SK-N-SH (cell line): ENCODE measurements around the gene RFX3. TPM values are rescaled to one million over a fixed set of nuclear protein-coding genes. Genes with fewer than 3 reads are reported as not detected.

Source experiments
- CTCF ChIA-PET: fragments of 300-600, 350-600 bp; formaldehyde crosslinking; extraction: SDS; loops from one replicate; lab custom pipeline; 2021; lab: Yijun Ruan, JAX
- POLR2A ChIA-PET: fragments of 350-600 bp; sonication (Branson Sonifier 250); formaldehyde crosslinking; extraction: SDS; loops from one replicate; lab custom pipeline; 2020; ENCODE audit warnings: antibody characterized with exemption, inconsistent platforms; lab: Yijun Ruan, JAX
- DNase-seq: peaks from one replicate; pipeline ENCODE4 v3.0.0; 2012
- H2AFZ ChIP-seq: fragments of 200-600 bp; sonication (generic); 2 replicates; pipeline ENCODE4 v1.8.1; 2016; ENCODE audit warnings: antibody characterized with exemption, mild to moderate bottlenecking, low read depth
- H3F3A ChIP-seq: fragments of 200-600 bp; sonication (generic); replicated peaks from 2 replicates; pipeline ENCODE3; 2016; ENCODE audit warnings: antibody characterized with exemption, mild to moderate bottlenecking; ENCODE audit not compliant: insufficient read depth
- H3K27ac ChIP-seq, 2 experiments: fragments of 200-500 bp in 1 of 2; fragments of 200-600 bp in 1 of 2; sonication (Bioruptor generic) in 1 of 2; sonication (generic), shearing (Covaris generic) in 1 of 2; 2 replicates each; pipeline versions ENCODE4 v1.5.1 to v1.6.1; 2014 to 2016; ENCODE audit warnings: low read depth in 2 of 2, inconsistent platforms in 1 of 2, low read length in 1 of 2, mild to moderate bottlenecking in 1 of 2, mixed read lengths in 1 of 2
- H3K27me3 ChIP-seq: fragments of 200-600 bp; sonication (generic), shearing (Covaris generic); 2 replicates; pipeline ENCODE4 v1.6.1; 2016; ENCODE audit warnings: mixed run types; ENCODE audit not compliant: insufficient read depth
- H3K36me3 ChIP-seq, 2 experiments: fragments of 200-500 bp in 1 of 2; fragments of 200-600 bp in 1 of 2; sonication (Bioruptor generic) in 1 of 2; sonication (generic) in 1 of 2; replicated peaks in 1 of 2; 2 replicates each; pipeline versions ENCODE3 to v1.5.1; 2014 to 2016; ENCODE audit warnings: low read length in 1 of 2, mild to moderate bottlenecking in 1 of 2; ENCODE audit not compliant: insufficient read depth in 2 of 2, control insufficient read depth in 1 of 2
- H3K4me1 ChIP-seq, 2 experiments: fragments of 200-500 bp in 1 of 2; fragments of 200-600 bp in 1 of 2; sonication (Bioruptor generic) in 1 of 2; sonication (generic), shearing (Covaris generic) in 1 of 2; 2 replicates each; pipeline versions ENCODE4 v1.5.1 to v1.6.1; 2014 to 2016; ENCODE audit warnings: low read depth in 1 of 2, low read length in 1 of 2, mixed run types in 1 of 2; ENCODE audit not compliant: insufficient read depth in 2 of 2, control insufficient read depth in 1 of 2
- H3K4me2 ChIP-seq: fragments of 200-600 bp; sonication (generic), shearing (Covaris generic); 2 replicates; pipeline ENCODE4 v1.6.1; 2017; ENCODE audit warnings: mixed run types
- H3K4me3 ChIP-seq, 2 experiments: fragments of 200-500 bp in 1 of 2; fragments of 200-600 bp in 1 of 2; sonication (Bioruptor generic) in 1 of 2; sonication (generic), shearing (Covaris generic) in 1 of 2; 2 replicates each; pipeline versions ENCODE4 v1.5.1 to v1.8.1; 2014 to 2016; ENCODE audit warnings: low read depth in 2 of 2, inconsistent platforms in 1 of 2, low read length in 1 of 2, mild to moderate bottlenecking in 1 of 2, mixed read lengths in 1 of 2, moderate library complexity in 1 of 2
- H3K79me2 ChIP-seq: fragments of 200-600 bp; sonication (generic); 2 replicates; pipeline ENCODE4 v1.8.1; 2017; ENCODE audit warnings: mild to moderate bottlenecking; ENCODE audit not compliant: insufficient read depth
- H3K9ac ChIP-seq: fragments of 200-600 bp; sonication (generic); 2 replicates; pipeline ENCODE4 v1.6.1; 2017; ENCODE audit warnings: mixed run types
- H3K9me2 ChIP-seq: fragments of 200-600 bp; sonication (generic); 2 replicates; pipeline ENCODE4 v1.6.1; 2017; ENCODE audit warnings: mixed run types
- H3K9me3 ChIP-seq: fragments of 200-600 bp; sonication (generic); 2 replicates; pipeline ENCODE4 v1.6.1; 2017; ENCODE audit warnings: mixed run types, mild to moderate bottlenecking, moderate library complexity
- H4K20me1 ChIP-seq: fragments of 200-600 bp; sonication (generic); 2 replicates; pipeline ENCODE4 v1.6.1; 2017; ENCODE audit warnings: mild to moderate bottlenecking, mixed run types; ENCODE audit not compliant: insufficient read depth
- CHD2 ChIP-seq: fragments of 150-350 bp; IDR thresholded peaks from 2 replicates; pipeline ENCODE4 v1.6.1; 2018; ENCODE audit warnings: low read length; ENCODE audit not compliant: partially characterized antibody
- EP300 ChIP-seq, 2 experiments: IDR thresholded peaks; 2 replicates each; pipeline versions ENCODE4 v1.4.0 to v1.6.1; 2012; ENCODE audit warnings: borderline replicate concordance in 1 of 2, low read depth in 1 of 2, low read length in 1 of 2
- FOSL2 ChIP-seq: IDR thresholded peaks from 2 replicates; pipeline ENCODE4 v1.4.0; 2012; ENCODE audit warnings: low read depth, mild to moderate bottlenecking, moderate library complexity, borderline replicate concordance
- FOXM1 ChIP-seq: IDR thresholded peaks from 2 replicates; pipeline ENCODE4 v1.4.0; 2012; ENCODE audit warnings: low read depth, mild to moderate bottlenecking
- GATA2 ChIP-seq: sonication (generic); formaldehyde crosslinking; IDR thresholded peaks from 2 replicates; pipeline ENCODE4 v1.5.0; 2020; ENCODE audit warnings: mild to moderate bottlenecking, missing genetic modification reagents
- MXI1 ChIP-seq: IDR thresholded peaks from 2 replicates; pipeline ENCODE4 v1.6.1; 2012; ENCODE audit warnings: mild to moderate bottlenecking, low read depth, low read length, improper control_type of control experiment
- RAD21 ChIP-seq: IDR thresholded peaks from 2 replicates; pipeline ENCODE4 v1.6.1; 2012; ENCODE audit warnings: mild to moderate bottlenecking, low read length
- TCF12 ChIP-seq: IDR thresholded peaks from 2 replicates; pipeline ENCODE4 v1.4.0; 2012
- WGBS: methylation state at CpG from one replicate; pipeline ENCODE4 v1.1.6; 2017; ENCODE audit warnings: low lambda C conversion rate; 5-methylcytosine and 5-hydroxymethylcytosine counted together
- polyA plus RNA-seq, 3 experiments: library from polyadenylated mRNA; depleted of rRNA; stranded (reverse); fragments of >200 nt; gene quantifications; 2 replicates each; pipeline ENCODE4 v1.2.3, GENCODE V29; 2012
- TF ChIP-seq, protein P1 (sequence below): IDR thresholded peaks from 2 replicates; pipeline ENCODE4 v1.6.1; 2012; ENCODE audit warnings: mild to moderate bottlenecking, low read depth, low read length, moderate library complexity

RFX3 gene
- polyA plus RNA-seq, 1 of the 3 experiments (the other 2 are of a cell fraction): 1.7 TPM

DNA sequence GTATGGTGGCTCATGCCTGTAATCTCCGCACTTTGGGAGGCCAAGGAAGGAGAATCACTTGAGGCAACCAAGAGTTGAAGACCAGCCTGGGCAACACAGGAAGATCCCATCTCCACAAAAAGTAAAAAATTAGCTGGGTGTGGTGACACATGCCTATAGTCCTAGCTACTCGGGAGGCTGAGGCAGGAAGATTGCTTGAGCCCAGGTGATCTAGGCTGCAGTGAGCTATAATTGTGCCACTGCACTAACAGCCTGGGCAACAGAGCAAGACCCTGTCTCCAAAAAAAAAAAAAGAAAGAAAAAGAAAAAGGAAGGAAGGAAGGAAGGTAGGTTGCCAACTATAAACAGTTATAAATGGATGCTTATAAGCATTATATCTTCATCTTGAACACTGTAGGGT lies 51.0 kb downstream of the RFX3 start (continued):
- TF ChIP-seq, protein P1, sequence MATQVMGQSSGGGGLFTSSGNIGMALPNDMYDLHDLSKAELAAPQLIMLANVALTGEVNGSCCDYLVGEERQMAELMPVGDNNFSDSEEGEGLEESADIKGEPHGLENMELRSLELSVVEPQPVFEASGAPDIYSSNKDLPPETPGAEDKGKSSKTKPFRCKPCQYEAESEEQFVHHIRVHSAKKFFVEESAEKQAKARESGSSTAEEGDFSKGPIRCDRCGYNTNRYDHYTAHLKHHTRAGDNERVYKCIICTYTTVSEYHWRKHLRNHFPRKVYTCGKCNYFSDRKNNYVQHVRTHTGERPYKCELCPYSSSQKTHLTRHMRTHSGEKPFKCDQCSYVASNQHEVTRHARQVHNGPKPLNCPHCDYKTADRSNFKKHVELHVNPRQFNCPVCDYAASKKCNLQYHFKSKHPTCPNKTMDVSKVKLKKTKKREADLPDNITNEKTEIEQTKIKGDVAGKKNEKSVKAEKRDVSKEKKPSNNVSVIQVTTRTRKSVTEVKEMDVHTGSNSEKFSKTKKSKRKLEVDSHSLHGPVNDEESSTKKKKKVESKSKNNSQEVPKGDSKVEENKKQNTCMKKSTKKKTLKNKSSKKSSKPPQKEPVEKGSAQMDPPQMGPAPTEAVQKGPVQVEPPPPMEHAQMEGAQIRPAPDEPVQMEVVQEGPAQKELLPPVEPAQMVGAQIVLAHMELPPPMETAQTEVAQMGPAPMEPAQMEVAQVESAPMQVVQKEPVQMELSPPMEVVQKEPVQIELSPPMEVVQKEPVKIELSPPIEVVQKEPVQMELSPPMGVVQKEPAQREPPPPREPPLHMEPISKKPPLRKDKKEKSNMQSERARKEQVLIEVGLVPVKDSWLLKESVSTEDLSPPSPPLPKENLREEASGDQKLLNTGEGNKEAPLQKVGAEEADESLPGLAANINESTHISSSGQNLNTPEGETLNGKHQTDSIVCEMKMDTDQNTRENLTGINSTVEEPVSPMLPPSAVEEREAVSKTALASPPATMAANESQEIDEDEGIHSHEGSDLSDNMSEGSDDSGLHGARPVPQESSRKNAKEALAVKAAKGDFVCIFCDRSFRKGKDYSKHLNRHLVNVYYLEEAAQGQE: no peak
- no peak for TF ChIP-seq TCF12

DNA sequence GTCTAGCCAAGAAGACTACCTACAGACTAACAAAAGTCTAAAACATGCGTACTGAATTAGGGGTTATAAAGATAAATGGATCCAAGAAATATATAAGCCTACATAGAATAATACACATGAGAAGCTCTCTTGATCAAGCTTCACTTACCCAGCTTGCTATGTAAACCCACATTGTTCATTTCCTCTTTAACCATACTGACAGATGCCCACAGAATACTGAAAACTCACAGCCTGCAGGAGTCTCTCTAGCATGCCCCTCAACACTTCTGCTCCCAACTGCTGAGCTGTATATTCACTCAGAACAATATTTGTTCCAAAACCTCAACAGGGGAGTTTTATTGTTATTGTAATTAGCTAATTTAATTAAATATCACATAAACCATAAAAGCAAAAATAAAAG lies 52.4 kb downstream of the RFX3 start:
- peaks cover 3% of the 10 kb centered on the region for H3F3A ChIP-seq
- peaks cover 8% of the 10 kb centered on the region; the same call in 1 of the 2 replicates for H3K9me3 ChIP-seq
- no peak overlapping the region for H3K9ac ChIP-seq
- CTCF ChIA-PET: interaction anchor here (0.6 to 1.6 kb wide), 3 partner anchors 49 to 1102 kb away, joined by 3 to 4 read pairs (median 3); no protein-coding TSS in a partner anchor
- no peaks in the 10 kb centered on the region for H3K9me2 ChIP-seq
- H3K27ac ChIP-seq: 0 out of 4 replicates have a peak overlapping the region, but pooled peaks of 1 of the 2 experiments have one; percentile 25
- TF ChIP-seq FOXM1 (no peak), RAD21 (peak; percentile 33)
- no peaks in the 10 kb centered on the region for H4K20me1 ChIP-seq
- no peaks in the 10 kb centered on the region for H3K27me3 ChIP-seq
- POLR2A ChIA-PET: no interaction called here
- WGBS: 100% methylated on average over 1 of the region's 1 CpG
- no peak overlapping the region for H3K4me2 ChIP-seq
- no peak overlapping the region for H2AFZ ChIP-seq
- peaks cover 0 to 10% of the 10 kb centered on the region in 2 experiments; a peak in 2 of 4 replicates for H3K4me1 ChIP-seq
- H3K79me2 ChIP-seq: no peaks in the 10 kb centered on the region
- no peak for DNase-seq
- peaks cover under 1 to 10% of the 10 kb centered on the region in 2 experiments for H3K36me3 ChIP-seq
- no peak overlapping the region for H3K4me3 ChIP-seq

DNA sequence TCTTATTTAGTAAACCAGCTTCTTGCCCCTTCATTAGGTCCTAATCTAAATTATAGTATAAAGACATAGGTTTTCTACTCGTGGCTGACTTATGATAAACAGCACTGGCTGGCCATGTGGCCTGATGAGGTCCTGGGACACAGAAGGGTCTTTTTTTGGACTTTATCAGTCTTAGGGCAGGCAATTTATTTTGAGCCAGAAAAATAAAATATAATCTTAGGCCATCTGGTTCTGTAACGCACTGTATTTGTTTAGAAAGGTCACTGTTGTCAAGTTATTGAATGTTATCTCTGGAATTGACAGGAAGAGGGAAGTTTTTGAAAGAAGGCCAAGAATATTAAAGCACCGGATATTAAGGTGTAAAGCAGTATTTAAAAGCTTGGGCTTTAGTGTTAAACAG lies 53.9 kb downstream of the RFX3 start:
- ChIA-PET POLR2A (no interaction called here), CTCF (interaction anchor here (1.6 kb wide), 1 partner anchor 51 kb away, joined by 4 read pairs; no protein-coding TSS in a partner anchor)
- no peak overlapping the region for H3K4me3 ChIP-seq
- H3K4me1 ChIP-seq: peaks cover 4 to 10% of the 10 kb centered on the region in 2 experiments; a peak in 2 of 4 replicates
- no peak overlapping the region for H2AFZ ChIP-seq
- H4K20me1 ChIP-seq: no peaks in the 10 kb centered on the region
- no peaks in the 10 kb centered on the region for H3K27me3 ChIP-seq
- no peaks in the 10 kb centered on the region for H3K36me3 ChIP-seq
- DNase-seq: peak; percentile 37
- peaks cover 6% of the 10 kb centered on the region for H3F3A ChIP-seq
- TF ChIP-seq CHD2 (peak; percentile 8), FOXM1 (no peak), FOSL2 (no peak), GATA2 (CRISPR knock-in tag) (peak; percentile 52), MXI1 (peak; percentile 63; the same call in 1 of the 2 replicates), EP300 (IDR thresholded peaks at IDR 0.05; ENCODE audit: borderline replicate concordance in 1 of 2, low read depth in 1 of 2, low read length in 1 of 2) (peak in 1 of 2 experiments; percentile 69; a peak in 2 of 4 replicates)
- TF ChIP-seq, all 33 proteins: peak for 4
- H3K27ac ChIP-seq: peak overlapping the region in 1 of 2 experiments; percentile 47; a peak in 2 of 4 replicates
- H3K79me2 ChIP-seq: no peaks in the 10 kb centered on the region
- no peak overlapping the region for H3K4me2 ChIP-seq
- no peak overlapping the region for H3K9ac ChIP-seq
- no peaks in the 10 kb centered on the region for H3K9me2 ChIP-seq
- 57% methylated on average over 3 of the region's 3 CpGs for WGBS
- H3K9me3 ChIP-seq: no peaks in the 10 kb centered on the region
